GM13977 (cell line): ENCODE data around the gene THAP8.

Experiments
- DNase-seq: peaks from one replicate; pipeline ENCODE4 v3.0.0; 2012; ENCODE audit warnings: low spot score
- CTCF ChIP-seq: IDR thresholded peaks from 2 replicates; pipeline ENCODE4 v1.5.1; 2012; ENCODE audit warnings: mild to moderate bottlenecking, control low read depth; ENCODE audit not compliant: insufficient read depth; ENCODE audit errors: extremely low read depth, missing control alignments
- in situ Hi-C: fragments of 300-500 bp; cut with MboI; formaldehyde crosslinking; loops from one replicate; pipeline ENCODE4 v1.12.0; 2022; ENCODE audit warnings: low sequenced_read_pairs, low pct_unique_long_range_greater_than_20kb, mixed read lengths, inconsistent platforms; ENCODE audit not compliant: unreplicated experiment

The THAP8 gene

GRCh38 chr19:36054119-36054732 is at the start of gene THAP8:
Gene THAP8 (minus strand): TSS chr19:36054285. CDS start chr19:36054217, 68 bp downstream.
- in situ Hi-C loops = no loop called here

GRCh38 chr19:36103040-36103626 is 49.0 kb upstream of the THAP8 start:
- TF ChIP-seq CTCF = no peak
- in situ Hi-C loops = no loop called here
- DNase-seq = no peak

More at GRCh38 chr19:36054119-36054732, at the start of gene THAP8:
- TF ChIP-seq CTCF = peak; percentile 50
- peak; percentile 99 for DNase-seq

GRCh38 chr19:36101550-36102327 is 47.7 kb upstream of the THAP8 start:
- TF ChIP-seq CTCF = no peak
- in situ Hi-C loops = no loop called here
- no peak for DNase-seq

- in situ Hi-C loops = no loop called here
- no peak for TF ChIP-seq CTCF
- DNase-seq = no peak
These were observed 46.4 kb upstream of the THAP8 start for GRCh38 chr19:36100476-36100875.

- no peak for DNase-seq
- in situ Hi-C loops = no loop called here
- no peak for TF ChIP-seq CTCF
These were observed 45.2 kb upstream of the THAP8 start for GRCh38 chr19:36099166-36099785.

- in situ Hi-C loops = no loop called here
- no peak for TF ChIP-seq CTCF
- DNase-seq = no peak
These were observed 43.0 kb upstream of the THAP8 start for GRCh38 chr19:36097036-36097435.
